IPS-NIHi7 (cell line): ENCODE measurements around the gene NID1.
"Not testable (repeated sequence)": the region's sequence is repeated elsewhere in the genome, so short reads cannot be mapped to it uniquely, and the experiment has no call there.

ENCODE experiments used
- DNase-seq: peaks from one replicate; pipeline ENCODE4 v3.0.0; 2012; ENCODE audit warnings: mixed read lengths; ENCODE audit errors: extremely low spot score

Gene NID1

DNA sequence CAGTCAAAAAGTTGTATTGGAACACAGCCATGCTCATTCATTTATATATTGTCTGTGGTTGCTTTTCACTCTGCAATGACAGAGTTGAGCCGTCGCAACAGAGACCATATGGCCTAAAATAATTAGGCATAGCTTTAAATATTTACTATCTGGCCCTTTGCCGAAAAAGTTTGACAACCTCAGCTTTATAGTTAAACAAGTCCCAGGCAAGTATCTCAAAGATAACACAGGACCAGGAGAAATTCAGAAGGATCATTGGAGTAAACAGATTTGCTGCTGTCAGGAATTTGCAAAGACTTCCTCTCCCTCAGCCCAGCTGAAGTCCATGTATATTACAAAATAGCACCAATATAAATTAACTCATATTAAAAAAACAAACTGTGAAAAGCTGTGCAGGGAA lies 34.4 kb downstream of the NID1 start:
- DNase-seq = no peak

DNA sequence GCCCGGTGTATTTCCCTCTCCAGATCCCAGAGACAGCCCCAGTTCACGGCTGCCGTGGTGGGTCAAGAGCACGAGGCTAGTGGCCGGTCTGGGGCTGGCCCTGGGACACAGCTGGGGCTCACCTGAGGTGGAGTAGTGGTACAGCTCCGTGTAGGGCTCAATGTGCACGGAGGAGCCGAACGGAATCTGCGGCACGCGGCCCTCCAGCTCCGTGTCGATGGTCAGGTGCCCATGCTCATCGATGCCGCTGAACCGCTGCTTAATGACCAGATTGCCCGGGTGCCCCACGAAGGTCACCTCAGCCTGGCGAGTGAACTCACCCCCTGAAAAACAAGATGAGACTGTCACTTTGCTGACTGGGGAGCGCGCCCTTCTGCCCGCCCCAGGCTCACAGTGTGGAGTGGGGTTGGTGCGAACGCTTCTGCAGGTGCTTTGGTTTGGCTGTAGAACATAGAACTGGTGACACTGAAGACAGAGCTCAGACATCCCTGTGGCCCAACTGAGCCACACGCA lies 35.4 kb downstream of the NID1 start:
- DNase-seq = no peak

DNA sequence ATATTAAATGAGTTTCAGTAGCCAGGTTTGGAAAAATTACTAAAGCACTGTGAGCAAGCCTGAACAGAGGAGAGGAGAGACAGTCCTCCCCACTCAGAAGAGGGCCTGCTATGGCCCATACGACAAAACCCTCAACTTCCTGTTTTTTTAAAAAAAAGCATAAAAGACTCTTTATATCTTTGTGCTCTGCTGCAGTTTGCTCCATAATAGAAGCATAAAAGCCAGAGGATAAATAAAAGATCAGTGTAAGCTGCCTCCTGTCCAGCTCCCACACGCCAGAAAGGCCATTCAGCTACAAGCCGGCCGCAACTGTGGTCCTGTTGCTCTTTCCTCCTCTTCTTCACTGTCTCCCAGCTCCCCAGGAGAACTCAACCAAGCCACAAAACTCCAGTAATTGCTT lies 37.8 kb downstream of the NID1 start:
- no peak for DNase-seq

DNA sequence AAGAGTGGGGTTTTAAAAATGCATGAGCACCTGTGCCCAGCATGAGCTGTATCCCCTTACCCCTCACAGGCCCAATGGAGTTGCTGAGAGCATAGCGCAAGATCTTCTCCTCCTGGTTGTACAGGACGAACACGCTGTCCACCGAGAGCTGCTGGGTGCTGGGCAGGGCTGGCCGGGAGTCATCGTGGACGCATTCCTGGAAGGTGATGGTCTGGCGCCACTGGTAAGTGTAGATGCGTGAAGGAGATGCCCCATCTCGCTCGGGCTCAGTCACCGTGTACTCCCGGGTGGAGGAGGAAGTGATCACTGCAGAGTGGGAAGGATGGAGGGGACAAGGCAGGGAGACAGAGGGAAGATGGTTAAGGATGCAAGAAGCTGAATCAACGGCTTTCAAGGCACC lies 39.1 kb downstream of the NID1 start:
- no peak for DNase-seq

DNA sequence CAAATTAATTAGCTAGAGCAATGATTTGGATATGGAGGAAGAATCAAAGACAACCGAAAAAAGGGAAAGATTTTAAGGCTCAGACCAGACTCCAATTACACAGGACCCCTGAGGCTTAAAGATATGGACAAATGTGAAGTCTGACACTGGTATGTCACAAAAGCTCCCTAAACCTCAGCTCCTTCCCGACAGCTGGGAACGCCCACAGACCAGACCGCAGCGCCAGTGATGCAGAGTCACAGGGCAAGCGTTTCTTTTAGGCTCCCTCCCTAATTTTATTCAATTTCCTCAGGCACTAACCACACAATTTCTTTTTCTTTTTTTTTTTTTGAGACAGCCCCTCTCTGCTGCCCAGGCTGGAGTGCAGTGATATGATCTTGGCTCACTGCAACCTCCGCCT lies 40.2 kb downstream of the NID1 start:
- no peak for DNase-seq

DNA sequence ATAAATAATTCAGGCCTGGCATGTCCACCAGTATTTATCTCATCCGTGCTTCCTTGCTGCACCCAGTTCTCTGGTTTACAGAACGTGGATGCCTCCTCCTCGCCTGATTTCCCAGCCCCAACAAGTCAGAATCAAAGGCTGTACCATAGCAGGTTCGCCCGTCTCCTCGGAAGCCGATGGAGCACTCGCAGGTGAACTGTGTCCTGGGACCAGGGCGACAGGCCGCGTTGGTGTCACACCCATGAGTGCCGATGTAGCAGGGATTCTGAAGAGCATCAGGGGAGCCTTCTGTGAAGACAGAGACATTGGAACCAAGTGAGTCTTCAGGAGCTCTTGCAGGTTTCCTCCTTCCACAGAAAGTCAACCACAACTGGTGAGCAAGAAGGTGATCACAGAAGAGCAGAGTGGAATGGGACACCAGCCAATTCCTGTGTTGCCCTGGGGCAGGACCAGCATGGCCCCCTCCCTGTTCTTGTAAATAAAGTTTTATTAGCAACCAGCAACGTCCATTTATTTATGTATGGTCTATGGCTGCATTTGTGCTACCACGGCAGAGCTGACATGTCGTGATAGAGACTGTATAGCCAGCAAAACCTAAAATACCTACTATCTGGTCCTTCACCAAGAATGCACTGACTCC lies 40.8 kb downstream of the NID1 start:
- DNase-seq = no peak

DNA sequence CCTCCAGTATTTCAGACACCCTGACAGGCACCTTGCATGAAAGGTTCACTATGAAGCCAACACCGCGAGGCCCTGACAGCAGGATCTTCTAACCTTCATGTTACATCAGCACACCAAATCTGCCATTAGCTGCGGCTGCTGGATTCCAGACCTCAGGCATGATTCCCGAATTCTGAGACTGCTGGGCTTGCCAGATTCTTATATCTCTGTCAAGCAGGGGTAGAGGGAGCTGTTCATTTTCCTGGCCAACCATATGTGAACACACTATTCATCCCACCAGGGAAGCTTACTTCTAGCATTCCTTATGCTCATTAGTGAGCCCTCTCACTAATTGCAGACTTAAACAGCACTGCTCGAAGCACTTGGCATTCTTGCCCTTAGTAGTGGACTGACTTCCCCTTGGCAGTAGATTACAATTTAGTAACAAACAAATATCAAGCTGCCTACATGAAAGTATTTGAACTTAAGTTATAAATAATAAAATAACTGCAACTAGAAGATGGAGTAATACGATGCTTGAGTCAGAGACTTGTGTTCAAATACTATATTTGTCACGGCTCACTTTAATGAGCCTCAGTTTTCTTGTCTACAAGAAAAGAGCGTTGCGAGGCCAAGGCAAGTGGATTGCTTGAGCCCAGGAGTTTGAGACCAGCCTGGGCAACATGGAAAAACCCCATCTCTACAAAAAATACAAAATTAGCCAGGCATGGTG lies 43.3 kb downstream of the NID1 start:
- DNase-seq = no peak

DNA sequence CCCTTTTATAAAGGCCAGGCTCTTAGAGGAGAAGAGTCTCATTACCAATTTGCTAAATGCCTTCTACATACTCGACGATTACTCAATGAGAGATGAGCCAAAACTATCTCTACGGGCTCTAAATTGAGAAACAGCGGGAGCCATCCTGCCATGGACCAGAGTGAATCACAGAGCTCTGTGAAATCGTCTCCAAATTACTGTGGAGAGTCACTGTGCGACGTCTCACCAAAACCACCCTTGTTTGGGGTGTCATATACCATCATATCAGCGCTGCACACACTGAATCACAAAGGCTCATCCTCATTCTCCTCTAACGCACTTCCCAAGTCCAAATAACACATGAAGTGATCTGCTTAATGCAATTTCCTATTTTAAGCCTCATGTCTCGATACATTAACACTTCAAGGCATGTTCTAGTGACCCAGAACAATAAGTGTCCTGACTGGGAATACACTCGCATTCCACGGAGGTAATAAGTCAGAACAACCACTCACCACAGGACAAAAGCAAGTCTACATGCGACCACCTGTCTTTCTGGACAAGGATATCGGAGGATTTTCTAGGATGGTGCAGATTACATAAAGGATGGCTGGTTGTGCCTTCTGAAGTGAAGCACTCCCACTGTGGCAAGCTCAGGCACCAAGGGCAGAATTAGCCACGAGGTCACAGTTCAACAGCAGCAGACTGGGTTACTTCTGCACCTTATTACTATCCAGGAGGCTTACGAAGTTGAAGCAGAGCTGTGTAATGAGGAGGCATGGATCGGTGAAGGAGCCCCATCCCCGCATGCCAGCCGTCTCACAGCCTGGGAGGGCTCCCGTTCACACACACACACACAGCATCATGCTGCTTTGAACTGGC lies 44.3 kb downstream of the NID1 start:
- DNase-seq = no peak

DNA sequence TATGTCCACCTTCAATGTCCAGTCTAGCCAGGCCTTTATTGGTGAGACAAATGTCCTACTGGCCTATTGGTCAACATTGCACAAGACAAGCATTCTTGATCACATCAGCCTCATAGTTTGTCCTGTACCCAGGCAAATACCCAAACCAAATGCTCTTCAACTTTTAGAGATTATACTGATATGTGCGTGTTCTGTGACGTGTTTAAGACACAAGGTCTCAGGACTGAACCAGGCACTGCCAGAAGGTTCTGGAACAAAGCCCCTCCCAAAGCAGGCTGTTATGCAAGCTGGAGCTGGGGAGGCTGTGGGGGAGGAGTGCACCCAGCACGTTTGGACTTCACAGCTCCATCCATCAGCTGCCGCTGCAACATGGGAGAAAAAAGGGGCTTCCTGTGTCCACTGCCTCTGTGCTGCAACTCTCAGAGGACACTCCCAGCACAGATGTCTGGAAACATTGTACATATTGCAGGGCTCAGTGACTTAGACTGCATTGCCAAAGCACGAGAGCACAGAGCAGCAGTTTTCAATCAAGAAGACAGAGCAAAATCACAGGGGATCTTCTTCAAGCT lies 45.9 kb downstream of the NID1 start:
- no peak for DNase-seq

DNA sequence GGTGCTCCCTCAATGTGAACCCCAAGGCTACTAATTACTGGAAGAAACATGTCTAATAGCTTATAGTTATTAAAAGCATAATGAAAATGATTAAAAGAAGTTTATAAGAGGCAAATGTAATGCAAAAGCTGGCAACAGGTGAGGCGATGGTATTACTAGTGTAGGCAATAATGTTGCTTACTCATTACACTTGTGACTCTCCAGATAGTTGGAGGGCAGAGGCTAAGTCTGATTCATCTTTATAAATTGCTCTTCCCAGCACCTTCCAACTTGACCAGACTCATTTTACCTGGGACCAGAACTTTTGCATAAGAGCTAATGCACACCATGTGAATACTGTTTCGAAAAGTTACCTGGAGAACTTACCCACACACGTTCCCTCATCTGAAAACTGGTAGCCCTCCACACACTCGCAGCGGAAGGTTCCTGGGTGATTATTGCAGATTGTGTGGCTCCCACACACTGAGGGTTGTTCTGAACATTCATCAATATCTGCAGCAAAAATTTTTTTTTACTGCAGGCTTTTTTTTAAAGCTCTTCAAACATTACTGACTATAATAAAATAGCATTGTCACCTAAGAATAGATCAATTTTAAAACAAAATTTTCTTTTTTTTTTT lies 48.0 kb downstream of the NID1 start:
- no peak for DNase-seq

DNA sequence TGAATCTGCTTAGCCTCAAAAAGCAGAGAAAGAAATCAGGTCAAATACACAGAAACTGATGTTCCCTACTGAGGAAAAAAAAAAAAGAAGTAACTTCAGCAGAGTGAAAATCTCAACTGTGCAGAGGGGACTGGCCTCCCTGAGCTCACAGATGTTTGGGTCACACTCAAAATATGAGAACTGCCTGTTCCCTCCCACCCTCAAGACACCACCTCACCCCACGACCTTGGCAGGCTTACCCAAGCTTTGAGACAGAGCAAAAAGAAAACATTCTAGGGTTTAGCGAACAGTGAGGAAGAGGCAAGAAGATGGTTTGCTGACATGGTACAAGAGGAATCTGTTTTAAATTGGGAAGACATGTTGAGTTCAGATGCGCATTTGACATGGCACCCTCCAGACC lies 48.8 kb downstream of the NID1 start:
- no peak for DNase-seq

DNA sequence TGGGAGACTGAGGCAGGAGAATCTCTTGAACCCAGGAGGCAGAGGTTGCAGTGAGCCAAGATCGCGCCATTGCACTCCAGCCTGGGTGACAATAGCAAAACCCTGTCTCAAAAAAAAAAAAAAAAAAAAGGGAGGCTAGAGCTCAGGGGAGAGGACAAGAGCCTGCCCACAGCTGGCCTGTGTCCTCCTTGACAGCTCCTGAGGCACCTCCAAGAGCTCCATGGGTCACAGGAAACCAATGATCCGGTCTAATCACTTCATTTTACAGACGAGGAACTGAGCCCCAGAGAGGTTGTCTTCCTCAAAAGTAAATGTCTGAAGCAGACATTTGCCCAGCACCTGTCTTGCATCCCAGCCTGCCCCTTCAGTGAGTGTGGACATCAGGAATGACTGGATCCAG lies 49.4 kb downstream of the NID1 start:
- DNase-seq = no peak

DNA sequence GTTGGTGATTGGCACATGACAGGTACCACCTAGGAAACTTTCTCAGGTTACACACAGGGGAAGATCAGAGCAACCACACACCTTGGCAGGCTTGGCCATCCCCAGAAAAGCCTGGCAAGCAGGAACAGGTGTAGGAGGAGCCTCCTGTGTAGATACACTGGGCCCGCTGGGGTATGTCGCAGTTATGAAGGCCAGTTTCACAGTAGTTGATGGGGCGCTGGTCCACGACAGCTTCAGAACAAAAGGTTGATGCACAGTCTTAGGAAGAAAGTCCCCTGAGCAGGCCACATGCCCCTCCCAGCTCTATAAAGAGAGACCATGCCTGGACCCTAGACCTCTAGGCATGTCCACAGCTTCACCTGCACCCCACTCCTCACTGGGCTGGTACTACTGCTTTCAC lies 51.6 kb downstream of the NID1 start:
- DNase-seq = no peak

DNA sequence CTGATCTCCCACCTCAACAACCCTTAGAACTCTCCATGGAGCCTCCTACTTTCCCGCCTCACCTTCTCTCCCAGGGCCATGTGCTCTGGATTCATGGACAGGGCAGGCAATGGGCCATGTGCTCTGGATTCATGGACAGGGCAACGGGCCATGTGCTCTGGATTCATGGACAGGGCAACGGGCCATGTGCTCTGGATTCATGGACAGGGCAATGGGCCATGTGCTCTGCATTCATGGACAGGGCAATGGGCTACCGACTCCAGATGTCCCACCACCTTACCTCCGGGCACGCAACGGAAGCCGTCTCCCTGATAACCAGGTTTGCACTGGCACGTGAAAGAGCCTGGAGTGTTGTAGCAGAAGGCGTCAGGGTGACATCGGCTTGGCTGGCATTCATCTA lies 53.2 kb downstream of the NID1 start:
- no peak for DNase-seq

DNA sequence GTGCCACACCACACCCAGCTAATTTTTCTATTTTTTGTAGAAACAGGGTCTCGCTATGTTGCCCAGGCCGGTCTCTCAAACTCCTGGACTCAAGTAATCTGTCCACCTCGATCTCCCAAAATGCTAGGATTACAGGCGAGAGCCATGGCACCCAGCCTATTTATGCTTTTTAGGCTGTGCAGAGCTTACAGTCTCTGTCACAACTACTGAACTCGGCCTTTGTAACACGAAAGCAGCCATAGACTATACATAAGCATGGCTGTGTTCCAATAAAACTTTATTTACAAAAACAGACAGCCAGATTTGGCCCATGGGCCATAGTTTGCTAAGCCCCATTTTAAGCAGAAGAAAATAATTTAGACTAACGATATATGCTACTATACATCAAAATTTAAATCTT lies 54.4 kb downstream of the NID1 start:
- no peak for DNase-seq

DNA sequence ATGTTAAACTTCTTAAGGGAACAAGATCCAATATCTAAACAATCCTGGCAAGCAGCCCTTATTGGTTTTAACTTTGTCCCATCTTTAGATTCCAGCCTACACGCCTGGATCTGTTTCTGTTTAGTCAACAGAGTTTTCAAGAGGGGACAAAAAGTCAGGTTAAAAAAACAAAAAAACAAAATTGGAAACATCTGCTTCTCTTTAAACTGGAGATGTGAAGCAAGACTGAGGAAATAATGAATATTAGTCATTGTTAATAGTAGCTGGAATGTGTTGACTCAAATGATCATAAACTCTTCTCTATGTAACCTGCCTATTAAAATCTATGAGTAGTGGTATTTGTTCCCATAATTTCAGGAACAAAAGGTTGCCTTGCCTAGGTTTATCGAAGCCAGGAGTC lies 55.0 kb downstream of the NID1 start:
- DNase-seq = no peak

DNA sequence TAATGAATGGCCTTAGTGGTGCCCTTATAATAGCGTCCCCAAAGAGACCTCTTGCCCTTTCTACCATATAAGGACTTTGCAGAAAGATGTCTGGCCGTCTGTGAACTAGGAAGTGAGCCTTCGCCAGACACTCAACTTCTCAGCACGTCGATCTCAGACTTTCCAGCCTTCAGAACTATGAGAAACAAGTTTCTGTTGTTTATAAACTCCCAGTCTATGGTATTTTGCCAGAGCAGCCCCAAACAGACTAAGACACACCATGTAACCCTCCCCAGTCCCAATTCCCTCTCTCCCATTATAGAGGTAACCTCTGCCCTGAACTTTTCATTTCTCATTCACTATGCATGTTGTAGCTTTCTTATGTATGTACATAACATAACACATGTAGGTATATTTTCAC lies 55.7 kb downstream of the NID1 start:
- DNase-seq = no peak

DNA sequence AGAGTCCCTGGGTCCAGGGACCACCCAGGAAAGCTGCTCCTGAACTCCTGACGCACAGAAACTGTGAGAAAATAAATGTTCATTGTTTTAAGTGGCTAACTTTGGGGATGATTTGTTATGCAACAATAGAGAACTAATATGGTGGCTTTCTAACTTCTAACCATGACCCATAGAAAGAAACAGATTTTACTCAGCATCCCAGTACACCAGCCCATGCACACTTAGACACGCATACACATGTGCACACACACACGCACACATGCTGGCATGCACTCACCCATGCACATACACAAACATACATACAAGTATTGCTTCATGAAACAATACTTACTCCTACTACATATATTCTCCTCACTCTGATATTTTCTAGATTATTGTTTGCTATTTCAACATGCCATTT lies 57.1 kb downstream of the NID1 start:
- no peak for DNase-seq

DNA sequence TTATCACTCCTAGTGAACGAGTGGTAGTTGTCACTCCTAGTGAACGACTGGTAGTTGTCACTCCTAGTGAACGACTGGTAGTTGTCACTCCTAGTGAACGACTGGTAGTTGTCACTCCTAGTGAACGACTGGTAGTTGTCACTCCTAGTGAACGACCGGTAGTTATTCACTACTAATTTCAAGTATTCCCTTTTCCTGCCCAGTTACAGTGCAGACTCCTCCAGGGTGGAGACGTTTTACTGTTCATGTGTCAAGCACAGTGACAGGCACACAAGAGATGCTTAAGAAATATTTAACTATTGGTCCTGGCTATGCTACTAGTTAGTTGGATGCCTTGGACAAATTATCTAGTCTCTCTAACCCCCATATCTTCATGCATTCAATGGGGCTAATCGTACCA lies 61.8 kb downstream of the NID1 start:
- not testable (repeated sequence) for DNase-seq

DNA sequence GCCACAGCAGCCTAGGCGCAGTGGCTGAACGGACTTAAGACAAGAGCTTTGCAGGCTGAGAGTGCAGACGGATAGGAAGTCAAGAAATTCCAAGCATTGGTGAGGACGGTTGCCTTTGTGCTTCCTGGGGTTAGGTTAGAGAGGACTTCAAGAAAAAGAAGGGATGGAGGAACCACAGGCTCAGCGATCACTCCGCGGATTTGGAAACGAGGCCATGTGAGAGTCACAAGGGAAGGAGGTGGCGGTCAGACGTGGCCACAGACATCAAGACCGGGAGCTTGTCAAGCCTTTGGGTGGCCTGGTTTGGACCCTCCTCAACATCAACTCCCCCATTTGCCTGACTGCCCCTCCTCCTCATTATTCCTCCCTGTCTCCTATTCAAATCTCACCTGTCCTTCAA lies 62.3 kb downstream of the NID1 start:
- no peak for DNase-seq

DNA sequence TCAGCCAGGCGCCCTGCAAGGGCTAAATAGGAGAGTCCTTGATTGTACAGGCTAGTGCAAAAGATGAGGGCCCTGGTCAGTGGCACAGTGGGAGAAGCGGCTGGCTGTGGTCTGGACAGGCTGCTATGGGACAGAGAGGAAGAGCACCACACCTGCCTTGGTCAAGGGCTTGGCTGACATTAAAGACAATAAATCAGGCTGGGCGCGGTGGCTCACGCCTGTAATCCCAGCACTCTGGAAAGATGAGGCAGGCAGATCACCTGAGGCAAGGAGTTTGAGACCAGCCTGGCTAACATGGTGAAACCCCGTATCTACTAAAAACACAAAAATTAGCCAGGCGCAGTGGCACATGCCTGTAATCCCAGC lies 62.9 kb downstream of the NID1 start:
- no peak for DNase-seq

DNA sequence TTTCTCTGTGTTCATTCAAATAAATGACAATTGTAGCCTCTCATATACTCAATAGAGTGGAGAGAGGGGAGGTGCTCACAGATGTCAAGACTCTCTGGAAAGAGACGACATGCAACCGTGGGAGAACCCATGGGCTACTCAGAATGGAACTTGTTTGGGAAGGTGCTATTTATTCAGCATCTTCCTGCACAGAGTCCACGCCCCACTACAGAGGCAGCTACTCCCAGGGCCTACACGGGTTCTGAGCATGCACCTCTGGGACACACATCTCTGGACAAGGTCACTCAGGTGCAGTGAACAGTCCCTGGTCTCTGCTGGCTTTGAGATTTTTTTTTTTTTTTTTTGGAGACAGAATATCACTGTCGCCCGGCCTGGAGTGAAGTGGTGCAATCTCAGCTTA lies 64.1 kb downstream of the NID1 start:
- DNase-seq = no peak
